DND-41 (cell line): Measurements from ENCODE around the gene PAPSS2.

Experiments used
- ATAC-seq: fragments of 200-7000 bp; cut with Tn5 transposase; 3 replicates; pipeline ENCODE4 v1.9.1; 2021; ENCODE audit warnings: low read depth; ENCODE audit not compliant: insufficient read depth
- DNase-seq: peaks from one replicate; pipeline ENCODE4 v3.0.0-alpha.2; 2020
- H2AFZ ChIP-seq: 2 replicates; pipeline ENCODE4 v1.6.0; 2012; ENCODE audit warnings: low read depth, low read length
- H3K27ac ChIP-seq: 2 replicates; pipeline ENCODE4 v1.5.1; 2012; ENCODE audit warnings: low read length, inconsistent platforms
- H3K27me3 ChIP-seq: fragments of 200-600 bp; sonication (generic); 2 replicates; pipeline ENCODE4 v1.6.0; 2012; ENCODE audit warnings: low read length, mild to moderate bottlenecking, inconsistent platforms; ENCODE audit not compliant: insufficient read depth, poor library complexity
- H3K36me3 ChIP-seq: 2 replicates; pipeline ENCODE4 v1.5.1; 2012; ENCODE audit warnings: low read length, inconsistent platforms; ENCODE audit not compliant: insufficient read depth
- H3K4me1 ChIP-seq: 2 replicates; pipeline ENCODE4 v1.5.1; 2012; ENCODE audit warnings: mild to moderate bottlenecking, low read length; ENCODE audit not compliant: insufficient read depth
- H3K4me2 ChIP-seq: 2 replicates; pipeline ENCODE4 v1.6.0; 2012; ENCODE audit warnings: mild to moderate bottlenecking, moderate library complexity, low read length, inconsistent platforms; ENCODE audit not compliant: insufficient read depth
- H3K4me3 ChIP-seq, 2 experiments: fragments of 200-600 bp in 1 of 2; shearing (Covaris generic) in 1 of 2; 2 replicates each; pipeline ENCODE4 v1.5.1; 2012 to 2016; ENCODE audit warnings: inconsistent platforms in 2 of 2, low read length in 2 of 2, mild to moderate bottlenecking in 2 of 2, low read depth in 1 of 2, moderate library complexity in 1 of 2
- H3K79me2 ChIP-seq: 2 replicates; pipeline ENCODE4 v1.6.0; 2012; ENCODE audit warnings: low read length, inconsistent platforms; ENCODE audit not compliant: insufficient read depth
- H3K9ac ChIP-seq: 2 replicates; pipeline ENCODE4 v1.6.0; 2012; ENCODE audit warnings: low read depth, mild to moderate bottlenecking, inconsistent platforms, low read length, moderate library complexity
- H3K9me3 ChIP-seq: 2 replicates; pipeline ENCODE4 v1.5.1; 2012; ENCODE audit warnings: low read length, moderate library complexity, mild to moderate bottlenecking, inconsistent platforms; ENCODE audit not compliant: insufficient read depth, severe bottlenecking
- H4K20me1 ChIP-seq: 2 replicates; pipeline ENCODE4 v1.6.0; 2012; ENCODE audit warnings: low read length; ENCODE audit not compliant: insufficient read depth
- CTCF ChIP-seq: IDR thresholded peaks from 2 replicates; pipeline ENCODE4 v1.5.1; 2012; ENCODE audit warnings: borderline replicate concordance, low read length, moderate library complexity, mild to moderate bottlenecking; ENCODE audit not compliant: poor library complexity, severe bottlenecking; ENCODE audit errors: extremely low read depth
- EZH2 ChIP-seq: IDR thresholded peaks from 3 replicates; pipeline ENCODE4 v1.6.1; 2012; ENCODE audit warnings: borderline replicate concordance, low read depth, mild to moderate bottlenecking, moderate library complexity, low read length, inconsistent platforms; ENCODE audit not compliant: severe bottlenecking

The PAPSS2 gene

DNA sequence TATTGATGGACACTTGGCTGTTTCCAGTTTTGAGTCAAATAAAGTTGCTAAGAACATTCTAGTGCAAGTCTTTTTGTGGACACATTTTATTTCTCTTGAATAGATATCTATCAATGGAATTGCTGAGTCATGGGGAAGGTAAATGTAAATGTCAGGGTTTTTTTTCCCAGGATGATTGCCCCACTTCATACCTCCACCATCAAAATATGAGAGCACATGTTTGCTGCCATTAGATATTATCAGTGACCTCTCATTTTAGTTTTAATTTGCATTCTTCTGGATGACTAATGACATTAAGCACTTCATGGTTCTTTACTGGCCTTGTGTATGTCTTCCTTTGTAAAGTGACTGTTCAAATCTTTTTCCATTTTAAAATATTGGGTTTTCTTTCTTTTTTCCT lies 45.7 kb downstream of the PAPSS2 start:
- Histone ChIP-seq H3K4me2 (no peak overlapping the region), H3K79me2 (no peaks in the 10 kb centered on the region), H3K9me3 (no peaks in the 10 kb centered on the region), H3K4me1 (no peaks in the 10 kb centered on the region), H3K9ac (no peak overlapping the region), H3K27me3 (peaks cover 6% of the 10 kb centered on the region), H3K36me3 (no peaks in the 10 kb centered on the region), H4K20me1 (no peaks in the 10 kb centered on the region), H2AFZ (no peak overlapping the region), H3K4me3 (no peak overlapping the region), H3K27ac (no peak overlapping the region)
- ATAC-seq (no peak), DNase-seq (no peak)
- TF ChIP-seq EZH2 (no peak), CTCF (no peak)

- TF ChIP-seq CTCF (no peak), EZH2 (no peak)
- Histone ChIP-seq H3K79me2 (no peaks in the 10 kb centered on the region), H3K4me3 (no peak overlapping the region), H3K9me3 (no peaks in the 10 kb centered on the region), H3K27ac (no peak overlapping the region), H3K27me3 (peaks cover 6% of the 10 kb centered on the region), H2AFZ (no peak overlapping the region), H3K9ac (no peak overlapping the region), H3K4me2 (no peak overlapping the region), H3K36me3 (no peaks in the 10 kb centered on the region), H3K4me1 (no peaks in the 10 kb centered on the region), H4K20me1 (no peaks in the 10 kb centered on the region)
- ATAC-seq (no peak), DNase-seq (no peak)
Observed at GRCh38 chr10:87706731-87707130, 47.1 kb downstream of the PAPSS2 start.

- ATAC-seq (no peak), DNase-seq (no peak)
- Histone ChIP-seq H3K36me3 (no peaks in the 10 kb centered on the region), H3K27ac (no peak overlapping the region), H3K79me2 (no peaks in the 10 kb centered on the region), H3K4me2 (no peak overlapping the region), H3K9me3 (no peaks in the 10 kb centered on the region), H3K4me1 (no peaks in the 10 kb centered on the region), H3K27me3 (peaks cover 6% of the 10 kb centered on the region), H4K20me1 (no peaks in the 10 kb centered on the region), H3K9ac (no peak overlapping the region), H2AFZ (no peak overlapping the region), H3K4me3 (no peak overlapping the region)
- TF ChIP-seq EZH2 = no peak
- TF ChIP-seq CTCF = no peak
Observed at GRCh38 chr10:87707254-87707653, 47.6 kb downstream of the PAPSS2 start.
